AG09309 (cell line): ENCODE measurements around the gene TRIM2.

Experiments
- DNase-seq: peaks from one replicate; pipeline ENCODE4 v3.0.0-alpha.2; 2010; ENCODE audit warnings: low read depth
- H3K4me3 ChIP-seq: 2 replicates; pipeline ENCODE4 v1.5.1; 2011; ENCODE audit warnings: mild to moderate bottlenecking, low read depth, low read length, moderate library complexity; ENCODE audit not compliant: control insufficient read depth
- TF ChIP-seq, protein P1 (sequence below): IDR thresholded peaks from 2 replicates; pipeline ENCODE4 v1.5.1; 2011; ENCODE audit warnings: mild to moderate bottlenecking, low read depth, low read length, inconsistent platforms; ENCODE audit not compliant: insufficient read depth, control insufficient read depth; ENCODE audit errors: missing control alignments

TRIM2 gene

DNA sequence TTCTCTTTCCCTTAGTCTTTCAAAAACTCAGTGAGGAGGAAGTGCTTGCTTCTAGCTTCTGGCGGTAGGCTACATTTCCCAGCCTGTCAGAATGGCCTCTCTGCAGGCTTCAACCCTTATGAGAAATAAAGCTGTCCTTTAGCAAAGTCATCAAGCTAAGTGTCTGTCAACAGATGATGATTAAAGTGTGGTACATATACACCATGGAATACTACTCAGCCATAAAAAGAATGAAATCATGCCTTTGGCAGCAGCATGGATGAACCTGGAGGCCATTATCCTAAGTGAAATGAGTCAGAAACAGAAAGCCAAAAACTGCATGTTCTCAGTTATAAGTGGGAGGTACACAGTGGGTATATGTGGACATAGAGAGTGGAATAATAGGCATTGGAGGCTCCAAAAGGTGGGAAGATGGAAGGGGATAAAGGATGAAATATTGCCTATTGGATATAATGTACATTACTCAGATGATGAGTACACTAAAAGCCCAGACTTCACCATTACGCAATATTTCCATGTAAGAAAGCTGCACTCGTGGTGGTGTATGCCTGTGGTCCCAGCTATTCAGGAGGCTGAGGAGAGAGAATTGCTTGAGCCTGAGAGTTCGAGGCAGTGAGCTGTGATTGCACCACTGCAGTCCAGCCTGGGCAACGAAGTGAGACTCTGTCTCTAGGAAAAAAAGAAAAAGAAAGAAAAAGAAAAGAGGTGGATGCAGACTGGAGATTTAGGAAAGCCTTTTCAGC lies 7.9 kb downstream of the TRIM2 start:
- DNase-seq = no peak
- H3K4me3 ChIP-seq = no peak overlapping the region
- TF ChIP-seq, protein P1, sequence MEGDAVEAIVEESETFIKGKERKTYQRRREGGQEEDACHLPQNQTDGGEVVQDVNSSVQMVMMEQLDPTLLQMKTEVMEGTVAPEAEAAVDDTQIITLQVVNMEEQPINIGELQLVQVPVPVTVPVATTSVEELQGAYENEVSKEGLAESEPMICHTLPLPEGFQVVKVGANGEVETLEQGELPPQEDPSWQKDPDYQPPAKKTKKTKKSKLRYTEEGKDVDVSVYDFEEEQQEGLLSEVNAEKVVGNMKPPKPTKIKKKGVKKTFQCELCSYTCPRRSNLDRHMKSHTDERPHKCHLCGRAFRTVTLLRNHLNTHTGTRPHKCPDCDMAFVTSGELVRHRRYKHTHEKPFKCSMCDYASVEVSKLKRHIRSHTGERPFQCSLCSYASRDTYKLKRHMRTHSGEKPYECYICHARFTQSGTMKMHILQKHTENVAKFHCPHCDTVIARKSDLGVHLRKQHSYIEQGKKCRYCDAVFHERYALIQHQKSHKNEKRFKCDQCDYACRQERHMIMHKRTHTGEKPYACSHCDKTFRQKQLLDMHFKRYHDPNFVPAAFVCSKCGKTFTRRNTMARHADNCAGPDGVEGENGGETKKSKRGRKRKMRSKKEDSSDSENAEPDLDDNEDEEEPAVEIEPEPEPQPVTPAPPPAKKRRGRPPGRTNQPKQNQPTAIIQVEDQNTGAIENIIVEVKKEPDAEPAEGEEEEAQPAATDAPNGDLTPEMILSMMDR = no peak

DNA sequence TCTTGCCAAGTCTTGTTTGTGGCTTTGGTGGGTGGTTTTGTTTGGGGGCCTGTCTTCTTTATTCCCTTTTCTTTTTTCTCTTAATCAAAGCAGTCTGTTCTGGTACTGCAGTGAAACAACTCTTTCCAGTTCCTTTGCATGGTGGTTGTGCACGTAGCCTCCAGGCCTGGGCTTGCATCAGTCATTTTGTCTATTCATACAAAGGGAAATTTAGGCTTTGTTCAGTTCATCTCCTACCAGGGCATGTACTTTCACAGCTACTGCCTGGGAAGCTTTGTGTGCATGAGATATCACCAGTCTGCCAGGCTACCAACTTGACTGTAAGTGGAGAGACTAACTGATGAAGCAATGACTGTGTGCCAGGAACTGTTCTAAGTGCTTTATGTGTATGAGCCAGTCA lies 8.5 kb downstream of the TRIM2 start:
- H3K4me3 ChIP-seq = no peak overlapping the region
- no peak for DNase-seq
- TF ChIP-seq, protein P1 = no peak

DNA sequence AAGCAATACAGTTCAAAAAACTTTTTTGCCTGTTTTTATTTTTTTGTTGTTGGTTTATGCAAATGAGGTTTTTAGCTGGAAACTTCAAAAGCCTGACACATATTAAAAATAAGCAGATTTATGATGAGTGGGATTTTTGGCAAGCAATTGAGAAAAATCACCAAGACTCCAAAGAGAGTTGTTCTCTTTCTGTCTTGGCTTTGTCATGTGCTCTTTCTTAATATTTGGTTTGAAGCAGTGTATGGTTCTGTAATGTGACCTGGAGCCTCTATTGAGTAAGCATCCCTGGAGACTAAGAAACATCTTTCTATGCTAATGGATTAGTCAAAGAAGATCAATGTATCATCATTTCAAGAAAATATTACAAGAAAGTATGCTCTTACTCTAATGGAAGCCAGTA lies 11.7 kb downstream of the TRIM2 start:
- TF ChIP-seq, protein P1 = no peak
- H3K4me3 ChIP-seq = no peak overlapping the region
- no peak for DNase-seq

DNA sequence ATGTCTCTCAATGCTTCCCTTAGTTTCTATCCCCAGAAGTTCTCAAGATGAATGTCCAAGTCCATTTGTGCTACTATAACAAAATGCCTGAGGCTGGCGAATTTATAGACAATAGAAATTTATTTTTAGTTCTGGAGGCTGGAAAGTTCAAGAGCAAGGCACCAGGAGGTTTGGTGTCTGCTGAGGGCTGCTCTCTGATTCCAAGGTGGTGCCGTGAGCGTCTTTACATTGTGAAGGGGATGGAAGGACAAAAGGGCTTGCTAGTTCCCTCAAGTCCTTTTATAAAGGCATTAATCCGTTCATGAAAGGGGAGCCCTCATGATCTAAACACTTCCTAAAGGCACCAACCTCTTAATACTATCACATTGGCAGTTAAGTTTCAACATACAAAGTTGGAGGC lies 12.3 kb downstream of the TRIM2 start:
- TF ChIP-seq, protein P1 = no peak
- no peak for DNase-seq
- H3K4me3 ChIP-seq = no peak overlapping the region

DNA sequence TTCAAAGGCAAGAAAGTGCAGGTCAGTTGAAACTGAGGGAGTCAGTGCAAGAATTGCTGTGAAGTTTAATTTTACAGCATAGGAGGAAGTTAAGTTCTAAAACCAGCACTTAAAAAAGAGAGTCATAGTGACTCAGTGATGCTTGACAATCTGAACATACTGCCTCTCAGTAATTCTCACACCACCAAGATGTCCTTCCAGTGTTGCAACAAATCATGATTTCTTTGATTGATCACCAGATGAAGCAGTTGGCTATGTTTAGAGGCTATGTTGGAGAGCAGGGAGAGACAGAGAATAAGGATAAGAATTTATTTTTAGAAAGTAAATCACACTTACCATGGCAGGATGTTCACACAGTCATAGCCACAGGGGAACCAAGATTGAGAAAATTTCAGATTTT lies 13.2 kb downstream of the TRIM2 start:
- no peak for DNase-seq
- no peak overlapping the region for H3K4me3 ChIP-seq
- TF ChIP-seq, protein P1 = no peak

DNA sequence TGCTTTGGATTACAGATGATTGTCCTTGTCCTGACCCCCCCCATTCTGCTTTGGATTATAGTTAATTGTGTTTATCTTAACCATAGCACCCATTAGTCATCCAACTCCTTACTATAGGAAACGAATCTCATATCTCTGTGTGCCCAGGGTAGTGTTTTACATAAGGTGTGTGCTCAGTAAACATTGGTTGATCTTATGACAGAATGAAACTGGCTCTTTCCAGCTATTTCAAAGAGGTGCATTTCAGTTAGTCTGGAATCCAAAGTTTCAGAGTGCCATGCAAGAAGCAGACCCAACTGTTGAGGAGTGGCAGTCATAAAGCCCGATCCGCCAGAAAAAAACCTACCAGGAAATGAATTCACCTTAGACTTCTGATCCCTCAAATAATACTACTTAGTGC lies 14.7 kb downstream of the TRIM2 start:
- TF ChIP-seq, protein P1 = no peak
- no peak for DNase-seq
- no peak overlapping the region for H3K4me3 ChIP-seq

DNA sequence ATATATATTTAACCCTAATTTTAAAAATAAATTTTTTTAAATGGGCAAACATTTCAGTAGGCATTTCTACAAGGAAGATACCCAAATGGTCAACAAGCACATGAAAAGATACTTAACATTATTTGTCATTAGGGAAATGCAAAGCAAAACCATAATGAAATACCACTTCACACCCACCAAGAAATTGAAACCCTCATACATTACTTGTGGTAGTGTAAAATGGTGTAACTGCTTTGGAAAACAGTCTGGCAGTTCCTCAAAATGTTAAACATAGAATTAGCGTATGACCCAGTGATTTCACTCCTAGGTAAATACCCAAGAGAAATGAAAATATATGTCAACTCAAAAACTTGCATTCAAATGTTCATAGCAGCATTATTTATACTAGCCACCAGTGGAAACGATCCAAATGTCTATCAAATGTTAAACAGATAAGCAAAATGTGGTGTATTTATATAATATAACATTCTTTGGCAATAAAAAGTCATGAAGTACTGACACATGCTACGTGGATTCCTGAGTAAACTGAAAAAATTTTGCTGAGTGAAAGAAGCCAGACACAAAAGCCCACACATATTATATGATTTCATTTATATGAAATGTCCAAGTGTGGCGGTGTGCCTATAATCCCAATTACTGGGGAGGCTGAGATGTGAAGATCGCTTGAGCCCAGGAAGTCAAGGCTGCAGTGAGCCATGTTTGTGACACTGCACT lies 16.6 kb downstream of the TRIM2 start:
- TF ChIP-seq, protein P1 = no peak
- DNase-seq = no peak
- no peak overlapping the region for H3K4me3 ChIP-seq
